Measurements from ENCODE around the gene KCTD17. TPM values are rescaled to one million over a fixed set of nuclear protein-coding genes. Genes with fewer than 3 reads are reported as not detected.

KCTD17 gene, protein sequence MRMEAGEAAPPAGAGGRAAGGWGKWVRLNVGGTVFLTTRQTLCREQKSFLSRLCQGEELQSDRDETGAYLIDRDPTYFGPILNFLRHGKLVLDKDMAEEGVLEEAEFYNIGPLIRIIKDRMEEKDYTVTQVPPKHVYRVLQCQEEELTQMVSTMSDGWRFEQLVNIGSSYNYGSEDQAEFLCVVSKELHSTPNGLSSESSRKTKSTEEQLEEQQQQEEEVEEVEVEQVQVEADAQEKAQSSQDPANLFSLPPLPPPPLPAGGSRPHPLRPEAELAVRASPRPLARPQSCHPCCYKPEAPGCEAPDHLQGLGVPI
- total RNA-seq = 10 to 100 TPM; 27.9 to 30.1 TPM

DNA sequence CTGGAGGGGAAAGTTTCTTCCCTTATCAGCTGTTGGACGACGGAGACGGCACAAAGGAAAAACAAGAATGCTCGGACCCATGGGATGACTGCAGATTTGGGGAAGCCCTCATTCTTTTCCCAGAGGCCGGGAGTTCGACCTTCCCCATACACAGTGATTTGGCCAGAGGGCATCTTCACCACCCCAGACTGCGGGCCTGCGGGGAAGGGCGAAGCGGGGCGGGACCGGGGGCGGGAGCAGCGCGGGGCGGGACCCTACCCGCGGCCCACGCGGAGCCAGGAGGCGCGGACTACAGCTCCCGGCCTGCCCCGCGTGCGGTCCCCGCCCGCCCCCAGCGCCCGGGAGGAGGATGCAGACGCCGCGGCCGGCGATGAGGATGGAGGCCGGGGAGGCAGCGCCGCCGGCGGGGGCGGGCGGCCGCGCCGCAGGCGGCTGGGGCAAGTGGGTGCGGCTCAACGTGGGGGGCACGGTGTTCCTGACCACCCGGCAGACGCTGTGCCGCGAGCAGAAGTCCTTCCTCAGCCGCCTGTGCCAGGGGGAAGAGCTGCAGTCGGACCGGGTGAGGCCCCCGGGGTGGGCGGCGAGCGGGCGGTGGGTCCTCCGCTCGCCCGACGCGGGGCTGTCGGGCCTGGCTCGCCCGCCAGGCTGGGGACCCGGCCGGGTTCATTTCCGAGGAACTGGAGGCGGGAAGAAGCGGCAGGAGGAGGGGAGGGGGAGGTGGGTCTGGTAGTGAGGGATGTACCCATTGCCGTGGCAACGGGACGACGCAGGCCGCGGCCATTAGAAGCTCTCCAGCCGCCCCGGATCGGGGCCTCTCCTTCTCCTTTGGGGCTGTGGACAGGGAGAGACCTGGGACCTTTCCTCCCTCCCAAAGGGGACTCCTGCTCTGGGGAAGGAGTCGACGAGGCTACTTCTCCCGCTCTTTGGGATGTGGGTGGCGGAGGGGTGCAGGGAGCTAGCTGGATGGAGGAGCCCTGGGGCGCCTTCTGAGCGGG lies at the start of gene KCTD17:
Gene KCTD17 (plus strand): TSS at position 352 of the 995 bp plus-strand sequence. CDS start 19 bp downstream, at position 371.
- Mint-ChIP-seq H3K27me3 (ENCODE audit: low read depth) (no peaks in the 10 kb centered on the region), H3K4me3 (peak within 1 kb of the TSS; percentile 75 to 88), H3K9me3 (no peaks in the 10 kb centered on the region), H3K4me1 (ENCODE audit: low read depth) (peaks cover 15% of the 10 kb centered on the region), H3K36me3 (ENCODE audit: insufficient read depth in 2 of 2) (no peaks in the 10 kb centered on the region), H3K27ac (no peak within 1 kb of the TSS)
- ATAC-seq (replicated peaks in 1 of 2) = peak; percentile 100
- DNase-seq = peak; percentile 87 to 89

DNA sequence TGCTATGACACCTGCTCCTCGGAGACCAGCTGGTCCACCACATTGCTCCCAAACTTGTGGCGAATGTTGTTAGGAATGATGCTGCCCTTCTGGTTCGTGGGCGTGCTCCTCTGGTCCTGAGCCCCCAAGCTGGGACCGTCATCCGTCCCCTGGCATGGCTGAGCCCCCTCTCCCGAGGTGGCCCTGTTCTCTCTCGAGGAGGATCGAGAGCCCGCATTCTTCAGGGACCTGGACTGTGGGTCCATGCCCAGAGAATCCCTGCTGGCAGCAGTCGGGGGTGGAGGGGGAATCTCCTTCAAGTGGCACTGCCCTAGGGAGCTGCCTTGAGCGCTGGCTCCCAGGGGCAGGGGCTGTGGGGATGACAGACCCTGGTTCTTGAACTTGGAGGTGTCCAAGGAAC lies 49.7 kb upstream of the KCTD17 start:
- Mint-ChIP-seq H3K9me3 (no peaks in the 10 kb centered on the region), H3K4me1 (ENCODE audit: low read depth) (peaks cover 8% of the 10 kb centered on the region), H3K36me3 (ENCODE audit: insufficient read depth in 2 of 2) (no peaks in the 10 kb centered on the region), H3K27me3 (ENCODE audit: low read depth) (peaks cover 27% of the 10 kb centered on the region), H3K27ac (no peak overlapping the region), H3K4me3 (no peak overlapping the region)
- no peak for ATAC-seq (replicated peaks in 1 of 2)
- no peak for DNase-seq

DNA sequence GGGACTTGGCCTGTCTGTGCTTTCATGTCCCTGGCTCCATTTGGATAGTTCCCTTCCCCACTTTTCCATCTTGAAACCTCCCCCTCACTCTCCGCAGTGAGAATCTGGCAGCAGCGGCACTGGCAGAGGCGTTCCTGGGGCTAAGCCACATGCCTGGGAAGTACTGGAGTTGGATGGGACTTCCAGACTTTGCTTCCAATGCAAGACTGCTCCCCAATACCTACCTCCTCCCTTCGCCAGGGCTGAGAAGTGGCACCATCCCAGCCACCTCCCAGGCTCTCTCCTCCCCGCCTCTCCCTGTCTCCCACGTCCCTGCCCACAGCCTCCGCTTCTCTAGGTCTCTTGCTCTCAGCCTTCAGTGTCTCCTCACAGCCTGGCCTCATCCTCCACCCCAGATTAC lies 48.9 kb upstream of the KCTD17 start:
- Mint-ChIP-seq H3K27me3 (ENCODE audit: low read depth) (peaks cover 28% of the 10 kb centered on the region), H3K27ac (no peak overlapping the region), H3K4me3 (no peak overlapping the region), H3K9me3 (no peaks in the 10 kb centered on the region), H3K4me1 (ENCODE audit: low read depth) (peaks cover 8% of the 10 kb centered on the region), H3K36me3 (ENCODE audit: insufficient read depth in 2 of 2) (no peaks in the 10 kb centered on the region)
- no peak for DNase-seq
- no peak for ATAC-seq (replicated peaks in 1 of 2)

DNA sequence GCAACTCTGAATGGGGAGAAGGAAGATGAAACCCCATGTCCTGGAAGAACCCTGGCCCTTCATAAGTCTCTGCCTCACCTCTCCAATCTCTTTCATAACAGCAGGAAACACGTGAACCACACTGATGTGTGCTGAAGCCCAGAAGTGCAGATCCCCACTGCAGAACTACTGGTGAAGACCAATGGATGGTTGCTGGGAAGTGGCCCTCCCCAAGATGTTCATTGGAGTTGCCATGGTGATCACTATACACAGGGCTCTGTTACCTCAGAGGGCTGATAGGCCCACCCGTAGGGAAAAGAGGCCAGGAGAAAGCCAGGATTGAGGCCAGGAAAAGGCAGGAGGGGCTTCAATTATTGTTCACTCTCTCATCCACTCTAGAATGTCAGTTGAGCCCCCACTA lies 43.9 kb upstream of the KCTD17 start:
- Mint-ChIP-seq H3K9me3 (no peaks in the 10 kb centered on the region), H3K27me3 (ENCODE audit: low read depth) (peaks cover 34% of the 10 kb centered on the region)

DNA sequence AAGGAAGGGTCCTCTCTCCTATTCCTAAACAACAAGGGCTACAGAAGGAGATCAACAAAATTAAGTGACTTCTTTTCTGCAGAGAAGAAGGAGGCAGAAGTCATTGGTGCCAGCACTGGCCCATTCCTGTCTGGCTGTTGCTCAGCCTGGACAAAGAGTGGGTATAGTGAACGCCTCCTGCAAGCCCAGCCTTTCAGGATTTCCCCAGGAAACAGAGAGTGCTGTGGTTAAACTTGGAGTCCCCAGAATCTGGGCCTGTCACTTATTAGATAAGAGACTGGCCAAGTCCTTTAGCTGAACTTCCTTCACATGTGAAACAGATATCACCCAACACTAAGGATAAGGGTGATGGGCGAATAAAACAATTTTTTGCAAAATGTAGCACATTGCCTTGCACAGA lies 43.2 kb upstream of the KCTD17 start:
- no peak overlapping the region for H3K27ac Mint-ChIP-seq
- no peak for ATAC-seq (replicated peaks in 1 of 2)
- H3K27me3 Mint-ChIP-seq (ENCODE audit: low read depth) = peaks cover 34% of the 10 kb centered on the region
- no peaks in the 10 kb centered on the region for H3K36me3 Mint-ChIP-seq (ENCODE audit: insufficient read depth in 2 of 2)
- H3K4me1 Mint-ChIP-seq (ENCODE audit: low read depth) = no peaks in the 10 kb centered on the region
- no peak for DNase-seq
- H3K4me3 Mint-ChIP-seq = no peak overlapping the region
- H3K9me3 Mint-ChIP-seq = no peaks in the 10 kb centered on the region

More for the DNA sequence above, 43.9 kb upstream of the KCTD17 start:
- DNase-seq (no peak), ATAC-seq (replicated peaks in 1 of 2) (no peak)
- H3K27ac Mint-ChIP-seq = no peak overlapping the region
- no peaks in the 10 kb centered on the region for H3K36me3 Mint-ChIP-seq (ENCODE audit: insufficient read depth in 2 of 2)
- H3K4me1 Mint-ChIP-seq (ENCODE audit: low read depth) = no peaks in the 10 kb centered on the region
- no peak overlapping the region for H3K4me3 Mint-ChIP-seq

DNA sequence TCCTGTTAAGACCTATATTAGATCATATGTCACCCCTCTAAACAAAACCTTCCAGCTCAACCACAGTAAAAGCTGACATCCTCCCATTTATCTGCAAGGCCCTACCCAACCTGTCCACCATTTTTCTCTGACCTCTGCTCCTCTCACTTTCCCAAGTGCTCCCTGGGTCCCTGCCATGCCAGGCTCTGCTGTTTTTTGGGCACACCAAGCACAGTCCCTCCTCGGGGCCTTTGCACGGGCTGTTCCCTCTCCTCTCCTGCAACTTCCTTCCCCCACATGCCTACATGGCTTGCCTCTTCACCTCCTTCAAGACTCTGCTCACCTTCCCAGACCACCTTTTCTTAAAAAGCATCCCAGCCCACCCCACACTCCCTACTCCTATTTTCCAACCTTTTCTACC lies 42.1 kb upstream of the KCTD17 start:
- Mint-ChIP-seq H3K27ac (no peak overlapping the region), H3K36me3 (ENCODE audit: insufficient read depth in 2 of 2) (no peaks in the 10 kb centered on the region), H3K27me3 (ENCODE audit: low read depth) (peaks cover 34% of the 10 kb centered on the region), H3K9me3 (no peaks in the 10 kb centered on the region), H3K4me1 (ENCODE audit: low read depth) (no peaks in the 10 kb centered on the region), H3K4me3 (no peak overlapping the region)
- no peak for DNase-seq
- ATAC-seq (replicated peaks in 1 of 2) = no peak

DNA sequence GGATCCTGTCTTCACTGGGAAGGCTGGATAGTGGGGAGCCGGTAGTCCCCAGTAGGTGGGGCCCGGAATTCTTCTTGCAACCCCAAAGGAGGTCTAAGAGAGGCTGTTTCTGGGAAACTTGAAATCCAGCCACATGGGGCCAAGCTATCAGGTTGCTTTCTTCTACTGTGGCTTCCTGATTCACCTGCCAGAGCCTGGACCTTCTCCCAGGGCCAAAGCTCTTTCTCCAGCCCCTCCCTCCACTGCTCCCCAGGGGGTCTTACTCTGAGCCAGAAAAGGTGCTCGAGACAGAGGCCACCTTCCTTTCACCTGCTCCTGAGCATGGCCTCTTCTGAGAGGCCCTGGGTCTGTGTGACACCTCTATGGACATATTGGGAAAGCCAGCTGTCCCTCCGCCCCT lies 41.4 kb upstream of the KCTD17 start:
- H3K4me1 Mint-ChIP-seq (ENCODE audit: low read depth) = no peaks in the 10 kb centered on the region
- no peaks in the 10 kb centered on the region for H3K36me3 Mint-ChIP-seq (ENCODE audit: insufficient read depth in 2 of 2)
- H3K4me3 Mint-ChIP-seq = no peak overlapping the region
- DNase-seq (no peak), ATAC-seq (replicated peaks in 1 of 2) (no peak)
- H3K9me3 Mint-ChIP-seq = no peaks in the 10 kb centered on the region
- H3K27me3 Mint-ChIP-seq (ENCODE audit: low read depth) = peaks cover 33% of the 10 kb centered on the region
- H3K27ac Mint-ChIP-seq = no peak overlapping the region

DNA sequence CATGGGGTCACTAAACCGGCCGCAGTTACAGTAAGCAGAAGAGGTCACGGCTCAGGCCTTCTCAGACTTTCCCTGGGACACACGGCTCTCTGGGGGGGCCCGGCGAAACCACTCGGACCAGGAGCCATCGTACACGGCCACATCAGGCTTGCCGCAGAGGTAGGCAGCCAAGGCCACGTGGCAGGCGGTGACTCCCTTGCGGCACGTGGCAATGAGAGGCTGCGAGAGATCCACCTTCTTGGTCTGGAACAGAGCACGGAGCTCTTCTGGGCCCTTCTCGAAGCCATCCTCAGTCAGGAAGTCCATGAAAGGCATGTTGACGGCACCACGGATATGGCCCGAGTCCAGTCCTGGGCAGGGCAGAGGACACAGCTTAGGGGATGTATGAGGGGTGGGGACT lies 40.6 kb upstream of the KCTD17 start:
- Mint-ChIP-seq H3K4me1 (ENCODE audit: low read depth) (no peaks in the 10 kb centered on the region), H3K36me3 (ENCODE audit: insufficient read depth in 2 of 2) (no peaks in the 10 kb centered on the region)

DNA sequence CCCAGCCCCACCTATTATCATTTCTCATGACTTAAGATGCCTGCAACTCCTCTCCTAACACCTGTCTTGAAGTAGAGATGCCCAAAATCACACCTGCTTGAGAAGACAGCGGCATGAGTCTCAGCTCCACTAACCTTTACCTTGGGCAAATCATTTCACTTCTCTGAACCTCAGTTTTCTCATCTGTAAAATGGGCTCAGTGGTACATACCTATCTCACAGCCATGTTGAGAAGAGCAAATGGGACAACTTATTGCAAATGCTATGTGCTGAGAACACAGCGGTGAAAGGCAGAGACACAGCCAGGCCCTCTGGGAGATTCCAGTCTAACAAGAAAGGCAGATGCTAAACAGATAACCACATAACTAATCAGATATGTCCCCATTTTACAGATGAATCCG lies 40.1 kb upstream of the KCTD17 start:
- Mint-ChIP-seq H3K4me3 (no peak overlapping the region), H3K4me1 (ENCODE audit: low read depth) (no peaks in the 10 kb centered on the region), H3K36me3 (ENCODE audit: insufficient read depth in 2 of 2) (no peaks in the 10 kb centered on the region), H3K27ac (no peak overlapping the region), H3K9me3 (no peaks in the 10 kb centered on the region), H3K27me3 (ENCODE audit: low read depth) (peaks cover 20% of the 10 kb centered on the region)
- ATAC-seq (replicated peaks in 1 of 2) (no peak), DNase-seq (no peak)

More for the DNA sequence above, 40.6 kb upstream of the KCTD17 start:
- no peaks in the 10 kb centered on the region for H3K9me3 Mint-ChIP-seq
- no peak overlapping the region for H3K4me3 Mint-ChIP-seq
- DNase-seq (no peak), ATAC-seq (replicated peaks in 1 of 2) (no peak)
- peaks cover 25% of the 10 kb centered on the region for H3K27me3 Mint-ChIP-seq (ENCODE audit: low read depth)
- H3K27ac Mint-ChIP-seq = no peak overlapping the region

DNA sequence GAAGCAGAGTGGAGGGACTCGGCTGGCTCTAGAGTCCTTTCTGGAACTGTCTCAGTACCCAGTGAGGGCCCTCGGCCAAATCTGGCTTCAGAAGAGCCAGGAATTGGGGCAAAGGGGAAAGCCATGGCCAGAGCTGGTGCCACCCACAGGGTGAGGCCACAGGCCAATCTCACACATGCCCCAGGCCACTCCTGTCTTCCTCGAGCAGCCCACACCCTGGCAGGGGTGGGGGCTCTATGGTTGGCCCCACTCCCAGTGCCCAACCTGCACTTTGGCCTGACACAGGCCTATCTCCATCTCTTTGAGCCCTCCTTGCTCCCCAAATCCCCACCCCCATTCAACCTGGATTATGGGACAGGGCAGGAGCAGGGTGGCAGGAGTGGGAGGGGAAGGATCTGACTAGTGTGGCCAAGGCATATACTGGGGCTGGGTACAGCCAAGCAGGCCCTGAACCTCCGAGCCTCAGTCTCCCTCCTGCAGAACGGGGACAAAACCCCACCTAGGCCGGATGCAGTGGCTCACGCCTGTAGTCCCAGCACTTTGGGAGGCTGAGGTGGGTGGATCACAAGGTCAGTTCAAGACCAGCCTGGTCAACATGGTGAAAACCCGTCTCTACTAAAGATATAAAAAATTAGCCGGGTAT lies 39.2 kb upstream of the KCTD17 start:
- DNase-seq (no peak), ATAC-seq (replicated peaks in 1 of 2) (no peak)
- H3K4me1 Mint-ChIP-seq (ENCODE audit: low read depth) = no peaks in the 10 kb centered on the region
- H3K9me3 Mint-ChIP-seq = no peaks in the 10 kb centered on the region
- H3K36me3 Mint-ChIP-seq (ENCODE audit: insufficient read depth in 2 of 2) = no peaks in the 10 kb centered on the region
- no peak overlapping the region for H3K4me3 Mint-ChIP-seq
- peaks cover 11% of the 10 kb centered on the region for H3K27me3 Mint-ChIP-seq (ENCODE audit: low read depth)
- H3K27ac Mint-ChIP-seq = no peak overlapping the region

DNA sequence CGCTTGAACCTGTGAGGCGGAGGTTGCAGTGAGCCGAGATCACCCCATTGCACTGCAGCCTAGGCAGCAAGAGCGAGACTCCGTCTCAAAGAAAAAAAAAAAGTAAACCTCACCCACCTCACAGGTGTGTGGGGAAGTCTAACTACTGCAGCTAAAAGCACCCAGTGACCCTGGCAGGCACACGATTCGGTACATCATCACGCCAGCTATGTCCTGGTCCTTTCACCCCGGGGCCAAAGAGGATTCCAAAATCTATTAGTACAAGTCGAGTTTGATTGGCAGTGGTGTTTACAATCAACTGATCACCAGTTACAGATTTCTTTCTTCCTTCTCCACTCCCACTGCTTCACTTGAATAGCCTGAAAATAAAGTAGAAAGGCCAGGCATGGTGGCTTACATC lies 38.6 kb upstream of the KCTD17 start:
- no peak for ATAC-seq (replicated peaks in 1 of 2)
- Mint-ChIP-seq H3K9me3 (no peaks in the 10 kb centered on the region), H3K4me1 (ENCODE audit: low read depth) (no peaks in the 10 kb centered on the region)

DNA sequence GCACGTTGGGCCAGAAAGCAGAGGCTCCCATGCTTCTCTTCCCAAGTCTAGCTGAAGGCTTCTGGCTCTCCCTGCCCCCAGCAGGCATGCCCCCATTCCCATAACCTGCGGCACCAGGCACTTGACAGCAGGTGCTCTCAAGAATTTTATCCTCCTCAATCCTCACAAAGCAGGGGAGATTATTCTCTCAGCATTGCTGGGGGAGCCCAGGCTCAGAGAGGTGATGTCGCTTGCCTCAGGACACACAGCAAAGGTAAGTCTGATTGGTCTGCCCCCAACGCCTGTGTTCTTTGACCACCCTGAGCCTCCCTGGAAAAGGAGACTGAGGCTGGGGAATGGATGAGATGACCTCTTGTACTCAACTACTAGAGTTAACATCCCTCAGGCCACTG lies 37.1 kb upstream of the KCTD17 start:
- ATAC-seq (replicated peaks in 1 of 2) (no peak), DNase-seq (no peak)
- Mint-ChIP-seq H3K9me3 (no peaks in the 10 kb centered on the region), H3K4me3 (no peak overlapping the region), H3K36me3 (ENCODE audit: insufficient read depth in 2 of 2) (no peaks in the 10 kb centered on the region), H3K4me1 (ENCODE audit: low read depth) (no peaks in the 10 kb centered on the region), H3K27ac (no peak overlapping the region), H3K27me3 (ENCODE audit: low read depth) (peaks cover 10% of the 10 kb centered on the region)

More for the DNA sequence above, 38.6 kb upstream of the KCTD17 start:
- H3K27ac Mint-ChIP-seq = no peak overlapping the region
- no peaks in the 10 kb centered on the region for H3K36me3 Mint-ChIP-seq (ENCODE audit: insufficient read depth in 2 of 2)
- H3K27me3 Mint-ChIP-seq (ENCODE audit: low read depth) = peaks cover 5% of the 10 kb centered on the region
- no peak for DNase-seq
- H3K4me3 Mint-ChIP-seq = no peak overlapping the region
